HL-60 (cell line): Measurements from ENCODE around the gene TMUB2.

Experiments used
- GABPA ChIP-seq: IDR thresholded peaks from 2 replicates; pipeline ENCODE4 v1.6.1; 2012; ENCODE audit warnings: low read depth
- POLR2AphosphoS5 ChIP-seq: IDR thresholded peaks from 2 replicates; pipeline ENCODE4 v1.6.1; 2012; ENCODE audit warnings: low read depth
- TF ChIP-seq, protein P1 (sequence below): IDR thresholded peaks from one replicate; pipeline ENCODE4 v1.5.1; 2011; ENCODE audit warnings: low read length, control low read depth, inconsistent platforms; ENCODE audit not compliant: insufficient read depth

DNA sequence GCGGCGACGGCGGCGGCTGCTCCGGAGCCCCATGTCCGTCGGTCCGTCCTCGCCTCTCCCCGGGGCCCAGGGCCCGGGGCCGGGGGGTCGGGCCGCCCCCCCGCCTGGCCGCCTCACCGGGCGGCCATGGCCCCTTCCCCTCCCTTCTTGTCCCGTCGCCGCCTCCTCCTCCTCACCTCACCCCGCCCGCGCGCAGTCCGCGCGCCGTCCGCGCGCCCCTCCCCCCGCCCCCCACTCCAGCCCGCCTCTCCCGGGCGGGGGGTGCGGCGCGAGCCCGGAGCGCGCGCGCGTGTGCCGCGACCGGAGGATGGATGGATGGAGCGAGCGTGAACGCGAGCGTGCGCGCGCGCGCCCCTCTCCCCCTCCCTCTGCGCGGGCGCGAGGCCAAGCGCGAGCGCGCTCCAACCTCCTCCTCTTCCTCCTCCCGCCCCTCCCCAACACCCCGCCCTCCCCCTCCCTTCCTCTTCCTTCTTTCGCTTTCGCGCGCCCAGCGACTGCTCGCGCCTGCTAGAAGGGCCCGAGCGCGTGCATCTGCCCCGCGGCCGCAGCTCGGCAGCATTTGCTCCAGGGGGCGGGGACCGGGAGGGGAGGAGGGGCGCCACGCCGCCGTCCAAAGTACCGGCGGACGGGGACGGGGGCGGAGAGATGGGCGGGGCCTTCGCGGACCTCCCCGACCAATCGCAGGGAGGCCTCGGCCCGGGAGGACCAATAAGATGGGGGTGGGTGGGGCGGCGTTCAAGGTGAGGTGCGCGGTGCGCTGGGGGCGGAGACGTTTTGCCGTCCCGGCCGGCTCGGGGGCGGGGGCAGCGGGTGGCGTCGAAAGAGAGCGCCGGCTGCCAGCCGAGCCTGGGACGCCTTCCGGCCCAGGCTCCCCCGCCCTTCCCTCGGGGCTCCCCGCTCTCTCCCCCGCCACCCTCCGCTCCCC lies 13.0 kb downstream of the TMUB2 start, which contains the start of gene ATXN7L3:
- TF ChIP-seq GABPA, result no peak
- TF ChIP-seq, protein P1, sequence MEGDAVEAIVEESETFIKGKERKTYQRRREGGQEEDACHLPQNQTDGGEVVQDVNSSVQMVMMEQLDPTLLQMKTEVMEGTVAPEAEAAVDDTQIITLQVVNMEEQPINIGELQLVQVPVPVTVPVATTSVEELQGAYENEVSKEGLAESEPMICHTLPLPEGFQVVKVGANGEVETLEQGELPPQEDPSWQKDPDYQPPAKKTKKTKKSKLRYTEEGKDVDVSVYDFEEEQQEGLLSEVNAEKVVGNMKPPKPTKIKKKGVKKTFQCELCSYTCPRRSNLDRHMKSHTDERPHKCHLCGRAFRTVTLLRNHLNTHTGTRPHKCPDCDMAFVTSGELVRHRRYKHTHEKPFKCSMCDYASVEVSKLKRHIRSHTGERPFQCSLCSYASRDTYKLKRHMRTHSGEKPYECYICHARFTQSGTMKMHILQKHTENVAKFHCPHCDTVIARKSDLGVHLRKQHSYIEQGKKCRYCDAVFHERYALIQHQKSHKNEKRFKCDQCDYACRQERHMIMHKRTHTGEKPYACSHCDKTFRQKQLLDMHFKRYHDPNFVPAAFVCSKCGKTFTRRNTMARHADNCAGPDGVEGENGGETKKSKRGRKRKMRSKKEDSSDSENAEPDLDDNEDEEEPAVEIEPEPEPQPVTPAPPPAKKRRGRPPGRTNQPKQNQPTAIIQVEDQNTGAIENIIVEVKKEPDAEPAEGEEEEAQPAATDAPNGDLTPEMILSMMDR, result no peak
- TF ChIP-seq POLR2AphosphoS5, result no peak
